ENCODE results near the gene TCF4. TPM values are rescaled to one million over a fixed set of nuclear protein-coding genes. Genes with fewer than 3 reads are reported as not detected.

Gene TCF4
- total RNA-seq, 1 donor from 2014 or later, result 199 TPM

DNA sequence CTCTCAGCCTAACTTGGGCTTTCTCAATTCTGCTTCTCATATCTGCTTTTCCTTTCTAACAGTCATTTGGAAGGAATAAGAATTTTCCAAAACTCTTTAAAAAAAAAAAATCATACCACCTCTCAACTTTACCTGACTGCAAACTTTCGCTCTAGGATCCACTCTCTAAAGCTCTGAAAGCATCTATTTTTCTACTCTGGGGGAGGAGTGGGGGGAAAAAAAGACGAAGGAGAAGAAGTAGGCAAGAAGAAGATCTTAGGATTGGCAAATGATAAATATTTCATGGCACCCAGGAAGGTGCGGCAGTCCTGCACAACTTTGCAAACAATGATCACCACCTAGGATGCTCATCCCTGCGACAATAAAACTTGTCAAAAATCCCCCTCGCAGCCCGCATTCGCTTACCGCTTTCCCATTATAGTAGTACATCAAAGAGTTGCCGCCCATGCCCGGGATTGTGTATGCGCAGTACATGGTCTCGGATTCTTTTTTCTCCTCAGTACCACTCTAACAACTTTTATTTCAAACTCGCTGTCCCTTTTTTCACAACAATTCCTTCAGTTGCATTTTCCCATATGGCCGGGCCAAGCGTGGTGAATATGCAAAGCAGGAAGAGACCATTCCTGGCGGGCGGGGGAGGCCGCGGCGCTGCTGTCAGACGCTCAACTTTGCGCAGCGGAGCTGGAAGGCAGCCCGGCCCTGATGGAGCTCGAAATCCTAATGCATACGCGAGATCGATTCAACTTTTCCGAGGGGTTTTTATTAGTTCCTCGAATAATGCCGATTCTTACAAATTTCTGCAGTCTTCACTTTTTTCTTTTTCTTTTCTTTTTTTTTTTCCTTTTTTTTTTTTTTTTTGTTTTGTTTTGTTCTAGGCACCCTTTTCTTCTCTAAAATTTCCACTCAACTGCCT lies 266.5 kb downstream of the TCF4 start:
- Mint-ChIP-seq H3K4me1 (ENCODE audit: low read depth, unreplicated experiment) (peaks cover 45% of the 10 kb centered on the region), H3K4me3 (ENCODE audit: unreplicated experiment) (peak overlapping the region; percentile 98), H3K9me3 (ENCODE audit: unreplicated experiment) (peaks cover 23% of the 10 kb centered on the region), H3K27me3 (ENCODE audit: unreplicated experiment) (peaks cover 9% of the 10 kb centered on the region), H3K27ac (ENCODE audit: unreplicated experiment) (peak overlapping the region; percentile 99), H3K36me3 (ENCODE audit: unreplicated experiment) (no peaks in the 10 kb centered on the region)
- DNase-seq, result peak; percentile 95
- TF ChIP-seq, protein P1, sequence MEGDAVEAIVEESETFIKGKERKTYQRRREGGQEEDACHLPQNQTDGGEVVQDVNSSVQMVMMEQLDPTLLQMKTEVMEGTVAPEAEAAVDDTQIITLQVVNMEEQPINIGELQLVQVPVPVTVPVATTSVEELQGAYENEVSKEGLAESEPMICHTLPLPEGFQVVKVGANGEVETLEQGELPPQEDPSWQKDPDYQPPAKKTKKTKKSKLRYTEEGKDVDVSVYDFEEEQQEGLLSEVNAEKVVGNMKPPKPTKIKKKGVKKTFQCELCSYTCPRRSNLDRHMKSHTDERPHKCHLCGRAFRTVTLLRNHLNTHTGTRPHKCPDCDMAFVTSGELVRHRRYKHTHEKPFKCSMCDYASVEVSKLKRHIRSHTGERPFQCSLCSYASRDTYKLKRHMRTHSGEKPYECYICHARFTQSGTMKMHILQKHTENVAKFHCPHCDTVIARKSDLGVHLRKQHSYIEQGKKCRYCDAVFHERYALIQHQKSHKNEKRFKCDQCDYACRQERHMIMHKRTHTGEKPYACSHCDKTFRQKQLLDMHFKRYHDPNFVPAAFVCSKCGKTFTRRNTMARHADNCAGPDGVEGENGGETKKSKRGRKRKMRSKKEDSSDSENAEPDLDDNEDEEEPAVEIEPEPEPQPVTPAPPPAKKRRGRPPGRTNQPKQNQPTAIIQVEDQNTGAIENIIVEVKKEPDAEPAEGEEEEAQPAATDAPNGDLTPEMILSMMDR (IDR thresholded peaks at IDR 0.05; ENCODE audit: partially characterized antibody, unreplicated experiment), result no peak

DNA sequence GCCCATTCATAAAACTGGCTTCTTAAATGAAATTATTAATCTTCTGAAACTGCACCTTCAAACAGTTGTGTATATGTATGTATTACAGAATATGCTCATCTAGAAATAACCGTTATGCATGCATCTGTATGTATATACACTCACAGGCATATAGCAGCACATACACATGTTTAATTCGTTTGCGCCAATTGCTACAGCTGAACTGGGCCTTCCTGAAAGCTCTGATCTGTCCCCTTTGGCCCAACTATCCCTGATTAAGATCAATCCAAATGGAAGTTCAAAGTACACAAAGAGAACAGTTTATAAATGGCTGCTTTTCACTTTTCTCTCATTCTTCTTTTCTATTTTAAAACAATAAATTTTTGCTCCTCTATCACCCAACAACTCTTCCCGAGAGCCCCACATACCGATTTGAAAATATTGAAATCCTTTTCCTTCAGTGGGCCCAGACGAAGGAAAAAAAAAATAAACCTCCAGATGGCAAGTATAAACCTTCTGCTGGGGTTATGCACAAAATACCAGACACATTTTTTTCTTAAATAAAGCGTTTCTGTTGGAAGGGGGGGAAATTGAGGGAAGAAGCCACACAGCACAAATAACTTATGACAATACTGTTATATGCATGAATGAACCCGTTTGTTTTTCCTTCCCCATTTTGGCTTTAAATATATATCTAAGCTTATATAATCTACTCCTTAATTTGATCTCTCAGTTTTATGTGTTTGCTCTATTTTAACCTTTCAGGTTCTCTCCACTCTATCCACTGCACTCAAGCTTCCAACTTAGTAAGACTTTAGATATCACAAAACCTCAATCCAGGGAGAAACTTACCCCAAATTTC lies 267.3 kb downstream of the TCF4 start:
- peaks cover 23% of the 10 kb centered on the region for H3K9me3 Mint-ChIP-seq (ENCODE audit: unreplicated experiment)
- TF ChIP-seq, protein P1 (IDR thresholded peaks at IDR 0.05; ENCODE audit: partially characterized antibody, unreplicated experiment), result no peak
- no peaks in the 10 kb centered on the region for H3K36me3 Mint-ChIP-seq (ENCODE audit: unreplicated experiment)
- H3K4me1 Mint-ChIP-seq (ENCODE audit: low read depth, unreplicated experiment), result peaks cover 42% of the 10 kb centered on the region
- peak overlapping the region; percentile 99 for H3K27ac Mint-ChIP-seq (ENCODE audit: unreplicated experiment)
- peaks cover 9% of the 10 kb centered on the region for H3K27me3 Mint-ChIP-seq (ENCODE audit: unreplicated experiment)
- DNase-seq, result no peak
- peak overlapping the region; percentile 98 for H3K4me3 Mint-ChIP-seq (ENCODE audit: unreplicated experiment)

DNA sequence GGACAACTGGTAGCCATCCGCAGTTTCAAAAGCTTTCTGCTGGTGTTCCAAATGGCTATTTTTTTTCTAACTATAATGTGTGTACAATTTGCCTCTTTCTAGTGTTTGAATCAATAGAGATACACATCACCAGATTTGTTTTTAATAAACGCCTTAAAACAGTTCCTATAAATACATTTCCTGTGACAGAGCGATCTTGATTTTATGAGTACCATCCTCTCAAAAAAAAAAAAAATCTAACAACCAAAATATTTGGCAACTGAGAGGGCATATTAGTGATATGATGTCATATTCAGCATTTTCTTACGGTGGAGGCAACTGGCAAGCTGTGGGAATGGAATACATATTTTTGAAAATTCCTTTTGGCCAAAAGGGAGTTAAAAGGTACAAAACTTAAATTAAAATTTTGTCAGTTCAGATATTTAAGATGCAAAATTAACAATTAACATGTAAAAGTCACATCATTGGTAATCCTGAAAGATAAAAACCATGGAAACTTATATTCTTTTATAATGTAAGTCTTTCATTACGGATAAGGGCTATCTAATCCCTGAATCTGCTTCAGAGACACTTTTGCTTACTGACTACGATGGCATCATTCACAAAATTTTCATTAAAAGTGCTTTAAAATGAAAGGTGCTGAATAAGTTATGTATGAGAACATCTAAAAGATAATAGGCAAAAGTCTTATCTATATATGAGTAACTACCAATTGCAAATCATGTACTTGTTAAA lies 268.4 kb downstream of the TCF4 start:
- Mint-ChIP-seq H3K27ac (ENCODE audit: unreplicated experiment) (peak overlapping the region; percentile 99), H3K27me3 (ENCODE audit: unreplicated experiment) (peaks cover 9% of the 10 kb centered on the region), H3K4me1 (ENCODE audit: low read depth, unreplicated experiment) (peaks cover 44% of the 10 kb centered on the region)

DNA sequence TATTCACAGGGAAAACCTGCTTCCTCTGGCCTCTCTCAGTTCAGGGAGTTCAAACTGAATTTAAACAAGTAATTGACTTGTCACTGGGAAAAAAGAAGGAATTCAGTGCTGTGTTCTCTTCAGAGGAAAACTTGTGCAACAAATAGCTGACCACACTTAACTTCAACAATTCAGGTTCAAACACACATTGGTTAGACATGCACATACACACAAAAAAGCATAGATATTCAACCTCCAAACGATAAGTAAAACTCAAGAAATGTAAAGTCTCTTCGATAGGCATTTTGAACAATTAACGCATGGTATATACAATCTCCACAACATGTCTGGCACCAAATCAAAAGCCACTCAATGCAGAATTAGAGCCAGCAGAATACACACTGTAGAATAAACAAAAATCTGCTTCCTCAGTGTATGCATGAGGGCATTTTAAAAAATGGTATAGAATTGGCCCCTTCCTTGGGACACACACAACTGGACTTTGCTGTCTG lies 269.0 kb downstream of the TCF4 start:
- Mint-ChIP-seq H3K27me3 (ENCODE audit: unreplicated experiment) (peaks cover 9% of the 10 kb centered on the region), H3K4me1 (ENCODE audit: low read depth, unreplicated experiment) (peaks cover 45% of the 10 kb centered on the region), H3K4me3 (ENCODE audit: unreplicated experiment) (peak overlapping the region; percentile 98), H3K27ac (ENCODE audit: unreplicated experiment) (peak overlapping the region; percentile 98), H3K9me3 (ENCODE audit: unreplicated experiment) (peaks cover 23% of the 10 kb centered on the region), H3K36me3 (ENCODE audit: unreplicated experiment) (no peaks in the 10 kb centered on the region)
- TF ChIP-seq, protein P1 (IDR thresholded peaks at IDR 0.05; ENCODE audit: partially characterized antibody, unreplicated experiment), result no peak
- DNase-seq, result no peak

More for the DNA sequence above, 268.4 kb downstream of the TCF4 start:
- TF ChIP-seq, protein P1 (IDR thresholded peaks at IDR 0.05; ENCODE audit: partially characterized antibody, unreplicated experiment), result no peak
- DNase-seq, result no peak
- Mint-ChIP-seq H3K36me3 (ENCODE audit: unreplicated experiment) (no peaks in the 10 kb centered on the region), H3K9me3 (ENCODE audit: unreplicated experiment) (peaks cover 23% of the 10 kb centered on the region), H3K4me3 (ENCODE audit: unreplicated experiment) (peak overlapping the region; percentile 98)
